GM12878 (cell line): ENCODE results near the gene IL3. TPM values are rescaled to one million over a fixed set of nuclear protein-coding genes. Genes with fewer than 3 reads are reported as not detected.

Source experiments
- ATAC-seq: fragments of 200-7000 bp; cut with Tn5 transposase; 3 replicates; pipeline ENCODE4 v1.9.1; 2020; ENCODE audit warnings: mild to moderate bottlenecking, moderate library complexity
- BruUV-seq: library from RNA; stranded (reverse); fragments of 400-500 nt; replicated peaks from 2 replicates; lab custom pipeline; 2021; lab: Mats Ljungman, UMichigan
- CTCF ChIA-PET: fragments of 300-600 bp; sonication (Branson Sonifier 250); formaldehyde crosslinking; extraction: SDS; loops from one replicate; lab custom pipeline; 2021; ENCODE audit warnings: inconsistent platforms; lab: Yijun Ruan, JAX
- POLR2A ChIA-PET: fragments of 350-600 bp; formaldehyde crosslinking; extraction: SDS; loops from one replicate; lab custom pipeline; 2021; ENCODE audit warnings: inconsistent platforms; lab: Charles Lee
- RAD21 ChIA-PET: fragments of 300-600 bp; sonication (Branson Sonifier 250); formaldehyde crosslinking; loops from one replicate; lab custom pipeline; 2023; ENCODE audit warnings: antibody characterized with exemption; ENCODE audit not compliant: unreplicated experiment; lab: Charles Lee
- SMC1A ChIA-PET: fragments of 300-600 bp; sonication (Branson Sonifier 250); formaldehyde crosslinking; loops from one replicate; lab custom pipeline; 2023; ENCODE audit not compliant: unreplicated experiment, uncharacterized antibody; lab: Charles Lee
- DNase-seq: peaks from one replicate; pipeline ENCODE4 v3.0.0-alpha.2; 2011; ENCODE audit warnings: low read depth, low spot score
- FAIRE-seq: peaks from 3 replicates; lab custom pipeline; 2011; peaks lifted over from hg19 to GRCh38; lab: Jason Lieb, UNC
- H2AFZ ChIP-seq: 2 replicates; pipeline ENCODE4 v1.6.0; 2011; ENCODE audit warnings: low read depth, low read length, control low read depth; ENCODE audit not compliant: control insufficient read depth
- H3K27ac ChIP-seq: 2 replicates; pipeline ENCODE4 v1.5.1; 2011; ENCODE audit warnings: control low read depth; ENCODE audit not compliant: control insufficient read depth, insufficient read depth
- H3K27me3 ChIP-seq, 2 experiments: replicated peaks in 1 of 2; 2 replicates each; pipeline versions ENCODE4 v1.6.0 to v1.6.1; 2011; ENCODE audit warnings: low read length in 1 of 2; ENCODE audit not compliant: control insufficient read depth in 2 of 2, insufficient read depth in 2 of 2
- H3K36me3 ChIP-seq, 2 experiments: 2 replicates each; pipeline ENCODE4 v1.5.1; 2011; ENCODE audit warnings: low read length in 1 of 2; ENCODE audit not compliant: control insufficient read depth in 2 of 2, insufficient read depth in 2 of 2
- H3K4me1 ChIP-seq: 2 replicates; pipeline ENCODE4 v1.6.1; 2011; ENCODE audit warnings: mild to moderate bottlenecking, low read length, moderate library complexity, mixed read lengths; ENCODE audit not compliant: control insufficient read depth, insufficient read depth
- H3K4me2 ChIP-seq: 2 replicates; pipeline ENCODE4 v1.6.0; 2011; ENCODE audit warnings: control low read depth; ENCODE audit not compliant: control insufficient read depth, insufficient read depth
- H3K4me3 ChIP-seq: fragments of 200-600 bp; sonication (generic); 2 replicates; pipeline ENCODE4 v1.5.1; 2016
- H3K79me2 ChIP-seq: 2 replicates; pipeline ENCODE4 v1.6.0; 2011; ENCODE audit warnings: low read length; ENCODE audit not compliant: control insufficient read depth, insufficient read depth
- H3K9ac ChIP-seq: 2 replicates; pipeline ENCODE4 v1.8.0; 2011; ENCODE audit warnings: low read length, control low read depth, mixed read lengths; ENCODE audit not compliant: control insufficient read depth, insufficient read depth
- H3K9me3 ChIP-seq: replicated peaks from 3 replicates; pipeline ENCODE4 v1.5.1; 2011; ENCODE audit warnings: mild to moderate bottlenecking, low read length; ENCODE audit not compliant: control insufficient read depth, insufficient read depth
- H4K20me1 ChIP-seq: 2 replicates; pipeline ENCODE4 v1.6.0; 2011; ENCODE audit not compliant: control insufficient read depth, insufficient read depth
- BRCA1 ChIP-seq: IDR thresholded peaks from 2 replicates; pipeline ENCODE4 v1.6.1; 2011; ENCODE audit warnings: low read depth, low read length, improper control_type of control experiment
- CBX5 ChIP-seq: sonication (generic); IDR thresholded peaks from 2 replicates; pipeline ENCODE4 v1.6.1; 2016; ENCODE audit warnings: low read depth, moderate library complexity, mild to moderate bottlenecking, inconsistent platforms
- HSF1 ChIP-seq: fragments of 150-350 bp; IDR thresholded peaks from 2 replicates; pipeline ENCODE4 v1.6.1; 2014; ENCODE audit warnings: mild to moderate bottlenecking, low read depth, low read length
- MYC ChIP-seq: IDR thresholded peaks from 2 replicates; pipeline ENCODE4 v1.6.1; 2011; ENCODE audit warnings: mild to moderate bottlenecking, low read length, moderate library complexity, inconsistent platforms; ENCODE audit not compliant: insufficient read depth, insufficient replicate concordance, insufficient read length, severe bottlenecking
- SRF ChIP-seq, 2 experiments: IDR thresholded peaks; 2 replicates each; pipeline ENCODE4 v1.6.1; 2011; ENCODE audit warnings: low read depth in 2 of 2, low read length in 2 of 2, mild to moderate bottlenecking in 1 of 2, moderate library complexity in 1 of 2
- WGBS: methylation state at CpG from one replicate; pipeline ENCODE4 v1.1.6; 2016; ENCODE audit warnings: low lambda C conversion rate; ENCODE audit not compliant: insufficient replicate concordance, insufficient coverage; ENCODE audit errors: missing lambda C conversion rate; 5-methylcytosine and 5-hydroxymethylcytosine counted together
- in situ Hi-C: fragments of 300-500 bp; cut with MboI; formaldehyde crosslinking; loops from 9 replicates; pipeline ENCODE4 v1.14.3; 2018; ENCODE audit warnings: mixed read lengths
- intact Hi-C: fragments of 100-400 bp; cut with micrococcal nuclease; formaldehyde crosslinking; loops from one replicate; pipeline ENCODE4 v1.14.2; 2022; ENCODE audit not compliant: unreplicated experiment
- polyA plus RNA-seq, 11 experiments: library from polyadenylated mRNA; depleted of rRNA in 4 of 11; unstranded in 6 of 11; stranded (reverse) in 5 of 11; fragments of >200 nt; fragmentation: Nextera tagmentation in 4 of 11; fragmentation: Illumina TruSeq in 1 of 11; extraction: Ambion mirVana in 4 of 11; extraction: Trizol in 1 of 11; gene quantifications; 1 replicate in 1 of 11; 2 replicates in 10 of 11; pipeline versions ENCODE4 v1.2.1 to v1.2.3, GENCODE V29; 2011 to 2016; ENCODE audit warnings: inconsistent platforms in 2 of 11, missing spikeins in 2 of 11, low read depth in 1 of 11
- total RNA-seq, 4 experiments: library from RNA; depleted of rRNA in 3 of 4; stranded (reverse); fragments of >200 nt in 3 of 4; fragmentation: Illumina TruSeq in 1 of 4; extraction: Trizol in 1 of 4; gene quantifications; 2 replicates each; pipeline versions ENCODE4 v1.2.1 to v1.2.3, GENCODE V29; 2013 to 2021

IL3 gene
- total and polyA plus RNA-seq, 10 of the 15 experiments (the other 5 are each of a cell fraction or from before 2014, with no cell fraction given): not detected

DNA sequence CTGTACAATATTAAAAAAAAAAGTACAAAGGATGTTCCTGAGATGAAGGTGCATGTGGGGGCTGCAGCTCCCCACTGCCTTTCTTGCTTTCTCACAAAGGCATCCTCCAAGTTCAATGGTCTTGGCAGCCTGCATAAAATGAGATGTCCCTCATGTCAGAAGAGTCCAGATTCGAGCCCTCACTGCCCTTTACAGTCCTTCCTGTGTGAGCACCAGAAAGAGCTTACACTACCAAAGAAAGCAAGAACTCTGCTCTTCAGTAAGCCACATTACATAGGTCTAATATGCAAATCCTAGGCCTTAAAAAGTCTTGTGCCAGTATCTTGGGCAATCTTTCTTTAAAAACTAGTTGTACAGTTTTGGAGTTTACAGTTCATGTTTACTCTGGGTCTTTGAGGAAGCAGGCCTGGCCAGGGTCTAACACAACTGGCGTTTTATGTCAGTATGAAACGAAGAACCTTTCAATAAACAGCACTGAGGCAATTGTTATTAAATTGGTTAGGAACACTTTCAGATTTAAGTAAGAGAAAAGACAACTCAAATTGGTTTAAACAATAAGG is 49.1 kb downstream of the IL3 start:
- Histone ChIP-seq H3K79me2 (no peaks in the 10 kb centered on the region), H3K4me1 (peaks cover 10% of the 10 kb centered on the region), H3K36me3 (no peaks in the 10 kb centered on the region), H3K27me3 (no peaks in the 10 kb centered on the region), H3K27ac (no peak overlapping the region), H3K9me3 (no peaks in the 10 kb centered on the region; the same call in none of the 3 replicates), H4K20me1 (no peaks in the 10 kb centered on the region), H3K4me3 (no peak overlapping the region), H3K4me2 (no peak overlapping the region), H3K9ac (no peak overlapping the region), H2AFZ (no peak overlapping the region)
- ChIA-PET SMC1A (no interaction called here), RAD21 (interaction anchor here (0.7 kb wide), 1 partner anchor 8 kb away, joined by 3 read pairs; no protein-coding TSS in a partner anchor), POLR2A (no interaction called here), CTCF (no interaction called here)
- BruUV-seq: no TSS peak
- TF ChIP-seq BRCA1: no peak
- TF ChIP-seq SRF (IDR thresholded peaks at IDR 0.05; ENCODE audit: low read depth in 2 of 2, low read length in 2 of 2): peak in 1 of 2 experiments; percentile 35; a peak in 1 of 4 replicates
- TF ChIP-seq CBX5: no peak
- TF ChIP-seq MYC: no peak
- TF ChIP-seq HSF1: no peak
- in situ Hi-C loops (no loop called here), intact Hi-C loops (no loop called here)
- no peak for FAIRE-seq
- ATAC-seq: no peak; the same call in 2 of the 3 replicates
- WGBS: 35% methylated on average over 3 of the region's 3 CpGs
- DNase-seq: no peak
